SK-N-SH treated with all-trans-retinoic acid at 6 μM for 48 hours (cell line): ENCODE results near the gene LPXN.

Experiments
- ATAC-seq: fragments of 200-7000 bp; cut with Tn5 transposase; 3 replicates; pipeline ENCODE4 v1.9.1; 2020; ENCODE audit warnings: mild to moderate bottlenecking, moderate library complexity
- ARNTL ChIP-seq: fragments of 450-650 bp; formaldehyde crosslinking; IDR thresholded peaks from 2 replicates; pipeline ENCODE4 v1.5.0; 2020; ENCODE audit warnings: low read depth, mild to moderate bottlenecking, moderate library complexity, borderline replicate concordance
- BACH2 ChIP-seq: fragments of 250-450 bp; sonication (Bioruptor Pico); IDR thresholded peaks from 2 replicates; pipeline ENCODE4 v1.9.0; 2021; ENCODE audit warnings: mild to moderate bottlenecking, borderline replicate concordance
- CREB5 ChIP-seq: fragments of 250-450 bp; sonication (Bioruptor Pico); IDR thresholded peaks from 2 replicates; pipeline ENCODE4 v1.5.1; 2020; ENCODE audit warnings: low read depth, mild to moderate bottlenecking, moderate library complexity
- CSDC2 ChIP-seq: fragments of 250-450 bp; sonication (Bioruptor Pico); IDR thresholded peaks from 2 replicates; pipeline ENCODE4 v1.5.0; 2020; ENCODE audit warnings: mild to moderate bottlenecking, moderate library complexity
- ESRRG ChIP-seq: fragments of 250-450 bp; sonication (Bioruptor Pico); IDR thresholded peaks from 2 replicates; pipeline ENCODE4 v1.6.1; 2021; ENCODE audit warnings: mild to moderate bottlenecking
- GLIS3 ChIP-seq: fragments of 250-450 bp; sonication (Bioruptor Pico); IDR thresholded peaks from 2 replicates; pipeline ENCODE4 v1.5.0; 2020; ENCODE audit warnings: mild to moderate bottlenecking, moderate library complexity
- ISL1 ChIP-seq: fragments of 250-450 bp; sonication (Bioruptor Pico); IDR thresholded peaks from 2 replicates; pipeline ENCODE4 v2.1.2; 2022; ENCODE audit warnings: mild to moderate bottlenecking, moderate library complexity
- OSR1 ChIP-seq: fragments of 250-450 bp; sonication (Bioruptor Pico); IDR thresholded peaks from 2 replicates; pipeline ENCODE4 v1.8.0; 2022; ENCODE audit warnings: moderate library complexity, mild to moderate bottlenecking, inconsistent platforms
- PATZ1 ChIP-seq: fragments of 250-450 bp; sonication (Bioruptor Pico); IDR thresholded peaks from 2 replicates; pipeline ENCODE4 v1.8.0; 2020; ENCODE audit warnings: mild to moderate bottlenecking, moderate library complexity, borderline replicate concordance
- POU6F1 ChIP-seq: fragments of 250-450 bp; sonication (Bioruptor Pico); IDR thresholded peaks from 2 replicates; pipeline ENCODE4 v1.8.0; 2021; ENCODE audit warnings: low read depth, mild to moderate bottlenecking, moderate library complexity, borderline replicate concordance
- PPARA ChIP-seq: fragments of 250-450 bp; sonication (Bioruptor Pico); IDR thresholded peaks from 2 replicates; pipeline ENCODE4 v1.5.0; 2020; ENCODE audit warnings: mild to moderate bottlenecking, borderline replicate concordance
- RARB ChIP-seq: fragments of 250-450 bp; sonication (Bioruptor Pico); IDR thresholded peaks from 2 replicates; pipeline ENCODE4 v1.8.0; 2021; ENCODE audit warnings: mild to moderate bottlenecking, moderate library complexity
- SNAI2 ChIP-seq: fragments of 250-450 bp; sonication (Bioruptor Pico); IDR thresholded peaks from 2 replicates; pipeline ENCODE4 v1.5.0; 2020; ENCODE audit warnings: mild to moderate bottlenecking, moderate library complexity
- TCF4 ChIP-seq: fragments of 250-450 bp; sonication (Bioruptor Pico); IDR thresholded peaks from 2 replicates; pipeline ENCODE4 v1.8.0; 2021; ENCODE audit warnings: mild to moderate bottlenecking, moderate library complexity, borderline replicate concordance
- TOX ChIP-seq: fragments of 250-450 bp; sonication (Bioruptor Pico); IDR thresholded peaks from 2 replicates; pipeline ENCODE4 v1.8.0; 2021; ENCODE audit warnings: mild to moderate bottlenecking, moderate library complexity, borderline replicate concordance
- TSHZ2 ChIP-seq: fragments of 250-450 bp; sonication (Bioruptor Pico); IDR thresholded peaks from 2 replicates; pipeline ENCODE4 v1.5.0; 2020; ENCODE audit warnings: mild to moderate bottlenecking, moderate library complexity
- ZC3H10 ChIP-seq: fragments of 250-450 bp; sonication (Bioruptor Pico); IDR thresholded peaks from 2 replicates; pipeline ENCODE4 v1.5.1; 2021; ENCODE audit warnings: mild to moderate bottlenecking, moderate library complexity
- ZFP30 ChIP-seq: fragments of 450-650 bp; formaldehyde crosslinking; IDR thresholded peaks from 2 replicates; pipeline ENCODE4 v1.5.0; 2022; ENCODE audit warnings: mild to moderate bottlenecking, moderate library complexity
- ZNF565 ChIP-seq: fragments of 450-650 bp; formaldehyde crosslinking; conservative IDR thresholded peaks from 2 replicates; pipeline ENCODE4 v1.5.0; 2020; ENCODE audit warnings: low read depth, mild to moderate bottlenecking, moderate library complexity
- ZNF70 ChIP-seq: fragments of 450-650 bp; formaldehyde crosslinking; IDR thresholded peaks from 2 replicates; pipeline ENCODE4 v1.5.0; 2020; ENCODE audit warnings: mild to moderate bottlenecking, moderate library complexity
- ZNF8 ChIP-seq: fragments of 450-650 bp; formaldehyde crosslinking; IDR thresholded peaks from 2 replicates; pipeline ENCODE4 v1.5.0; 2020; ENCODE audit warnings: mild to moderate bottlenecking, moderate library complexity

The LPXN gene

GRCh38 chr11:58531865-58532341, 43.8 kb downstream of the LPXN start:
- TF ChIP-seq TOX (no peak), ZNF8 (CRISPR knock-in tag) (no peak), TCF4 (CRISPR knock-in tag) (no peak), ZNF565 (no peak), GLIS3 (CRISPR knock-in tag) (no peak), PPARA (CRISPR knock-in tag) (no peak), ZFP30 (CRISPR knock-in tag) (no peak), CSDC2 (CRISPR knock-in tag) (no peak), ZC3H10 (no peak)
- TF ChIP-seq, all 23 proteins: peak for 0
- no peak for ATAC-seq

- no peak for TF ChIP-seq OSR1
- no peak for TF ChIP-seq ARNTL (CRISPR knock-in tag)
- no peak for TF ChIP-seq TCF4 (CRISPR knock-in tag)
- TF ChIP-seq ZNF565: no peak
- TF ChIP-seq TSHZ2 (CRISPR knock-in tag): no peak
- TF ChIP-seq BACH2 (CRISPR knock-in tag): no peak
- TF ChIP-seq ESRRG (CRISPR knock-in tag): no peak
- no peak for TF ChIP-seq TOX
- no peak for TF ChIP-seq CSDC2 (CRISPR knock-in tag)
- no peak for TF ChIP-seq PATZ1 (CRISPR knock-in tag)
- TF ChIP-seq ISL1: no peak
- TF ChIP-seq RARB: no peak
- no peak for TF ChIP-seq ZC3H10
- no peak for TF ChIP-seq SNAI2
- TF ChIP-seq POU6F1: no peak
- TF ChIP-seq ZFP30 (CRISPR knock-in tag): no peak
- TF ChIP-seq GLIS3 (CRISPR knock-in tag): no peak
- no peak for TF ChIP-seq ZNF8 (CRISPR knock-in tag)
- TF ChIP-seq PPARA (CRISPR knock-in tag): no peak
- ATAC-seq: no peak
These were observed 45.4 kb downstream of the LPXN start for GRCh38 chr11:58530236-58530635.

- no peak for TF ChIP-seq PPARA (CRISPR knock-in tag)
- TF ChIP-seq CSDC2 (CRISPR knock-in tag): no peak
- TF ChIP-seq PATZ1 (CRISPR knock-in tag): no peak
- TF ChIP-seq BACH2 (CRISPR knock-in tag): no peak
- TF ChIP-seq OSR1: no peak
- no peak for TF ChIP-seq CREB5 (CRISPR knock-in tag)
- no peak for TF ChIP-seq POU6F1
- TF ChIP-seq TOX: no peak
- no peak for TF ChIP-seq ZNF8 (CRISPR knock-in tag)
- no peak for TF ChIP-seq ZNF565
- no peak for TF ChIP-seq ZFP30 (CRISPR knock-in tag)
- TF ChIP-seq ESRRG (CRISPR knock-in tag): no peak
- TF ChIP-seq TCF4 (CRISPR knock-in tag): no peak
- no peak for TF ChIP-seq ZNF70 (CRISPR knock-in tag)
- TF ChIP-seq ARNTL (CRISPR knock-in tag): no peak
- TF ChIP-seq, all 23 proteins: peak for 0
- no peak for ATAC-seq
These were observed 48.2 kb downstream of the LPXN start for GRCh38 chr11:58527429-58527828.
